IMR-90 (cell line): Measurements from ENCODE around the gene GARNL3. TPM values are rescaled to one million over a fixed set of nuclear protein-coding genes. Genes with fewer than 3 reads are reported as not detected.

Experiments
- CTCF ChIP-seq: conservative IDR thresholded peaks from 2 replicates; pipeline ENCODE4 v1.5.1; 2012; ENCODE audit warnings: mild to moderate bottlenecking, low read depth, low read length, improper control_type of control experiment
- polyA plus RNA-seq, 3 experiments: library from polyadenylated mRNA; depleted of rRNA; stranded (reverse); fragments of >200 nt; gene quantifications; 2 replicates each; pipeline ENCODE4 v1.2.3, GENCODE V29; 2012; ENCODE audit warnings: low replicate concordance in 1 of 3
- total RNA-seq: library from RNA; depleted of rRNA; stranded (reverse); fragments of >200 nt; gene quantifications from 2 replicates; pipeline ENCODE4 v1.2.3, GENCODE V29; 2012

Gene GARNL3
- total and polyA plus RNA-seq, 2 of the 4 experiments (the other 2 are of a cell fraction): 1.9 to 5.0 TPM

- TF ChIP-seq CTCF: 0 out of 2 replicates have a peak, but pooled peaks have one; percentile 1
Observed at GRCh38 chr9:127396808-127397645, 132.5 kb downstream of the GARNL3 start, which contains the start of gene SLC2A8 (continued).
